HCT116 (cell line): ENCODE measurements around the gene TOMM40. TPM values are rescaled to one million over a fixed set of nuclear protein-coding genes. Genes with fewer than 3 reads are reported as not detected.
A peak's percentile ranks its signal among the peaks of the same experiment; 100 is the strongest.
"Not testable (repeated sequence)": the region's sequence is repeated elsewhere in the genome, so short reads cannot be mapped to it uniquely, and the experiment has no call there.

Experiments used
- ATAC-seq: fragments of 200-7000 bp; cut with Tn5 transposase; 2 replicates; pipeline ENCODE4 v1.9.1; 2020; ENCODE audit warnings: mild to moderate bottlenecking, moderate library complexity
- BruUV-seq: library from RNA; stranded (reverse); fragments of 400-500 nt; replicated peaks from 2 replicates; lab custom pipeline; 2021; lab: Mats Ljungman, UMichigan
- CTCF ChIA-PET: fragments of 300-600 bp; sonication (Branson Sonifier 250); formaldehyde crosslinking; loops from one replicate; lab custom pipeline; 2021; ENCODE audit warnings: antibody characterized with exemption; lab: Charles Lee
- POLR2A ChIA-PET: fragments of 300-600, 350-600 bp; sonication (Branson Sonifier 250); formaldehyde crosslinking; loops from one replicate; lab custom pipeline; 2021; ENCODE audit warnings: antibody characterized with exemption; lab: Charles Lee
- RAD21 ChIA-PET, 2 experiments: fragments of 300-600 bp; sonication (Branson Sonifier 250); formaldehyde crosslinking; loops; one replicate each; lab custom pipeline; 2023; ENCODE audit warnings: low total read pairs in 2 of 2; ENCODE audit not compliant: uncharacterized antibody in 2 of 2, unreplicated experiment in 2 of 2, low non-redundant PET in 1 of 2; lab: Charles Lee
- DNase-seq: peaks from one replicate; pipeline ENCODE4 v3.0.0-alpha.2; 2010; ENCODE audit warnings: low read depth, low spot score
- H2AFZ ChIP-seq: fragments of 200-600 bp; shearing (Covaris generic), sonication (generic); 2 replicates; pipeline ENCODE4 v1.6.1; 2017; ENCODE audit warnings: low read depth, mixed run types, mixed read lengths, antibody characterized with exemption, low read length; ENCODE audit not compliant: poor library complexity, severe bottlenecking
- H3K27ac ChIP-seq: 2 replicates; pipeline ENCODE4 v1.5.1; 2012; ENCODE audit warnings: low read depth, low read length
- H3K27me3 ChIP-seq: fragments of 200-600 bp; sonication (generic); 2 replicates; pipeline ENCODE4 v1.6.1; 2016; ENCODE audit warnings: mixed run types, low read length, mixed read lengths; ENCODE audit not compliant: insufficient read depth
- H3K36me3 ChIP-seq, 2 experiments: fragments of 200-500 bp in 1 of 2; fragments of 200-600 bp in 1 of 2; sonication (Bioruptor generic) in 1 of 2; sonication (generic) in 1 of 2; 2 replicates each; pipeline versions ENCODE4 v1.5.1 to v1.6.1; 2014 to 2016; ENCODE audit warnings: low read length in 2 of 2, inconsistent platforms in 1 of 2, mixed read lengths in 1 of 2, mixed run types in 1 of 2; ENCODE audit not compliant: insufficient read depth in 2 of 2, control insufficient read depth in 1 of 2
- H3K4me1 ChIP-seq, 2 experiments: fragments of 200-600 bp in 1 of 2; sonication (generic) in 1 of 2; 2 replicates each; pipeline versions ENCODE4 v1.5.1 to v1.6.1; 2012 to 2017; ENCODE audit warnings: low read length in 2 of 2, inconsistent platforms in 1 of 2, mild to moderate bottlenecking in 1 of 2, mixed read lengths in 1 of 2, mixed run types in 1 of 2, moderate library complexity in 1 of 2; ENCODE audit not compliant: insufficient read depth in 2 of 2, control insufficient read depth in 1 of 2
- H3K4me2 ChIP-seq: fragments of 200-600 bp; sonication (generic); 2 replicates; pipeline ENCODE4 v1.6.1; 2017; ENCODE audit warnings: mixed run types, low read length, mixed read lengths
- H3K4me3 ChIP-seq, 2 experiments: fragments of 200-600 bp in 1 of 2; sonication (generic) in 1 of 2; replicated peaks in 1 of 2; 2 replicates each; pipeline ENCODE4 v1.5.1; 2011 to 2016; ENCODE audit warnings: low read length in 2 of 2, control low read depth in 1 of 2, low read depth in 1 of 2, mild to moderate bottlenecking in 1 of 2, mixed read lengths in 1 of 2, mixed run types in 1 of 2
- H3K79me2 ChIP-seq: fragments of 200-600 bp; sonication (generic); 2 replicates; pipeline ENCODE4 v1.6.1; 2017; ENCODE audit warnings: mild to moderate bottlenecking, mixed run types, low read length, moderate library complexity, mixed read lengths; ENCODE audit not compliant: insufficient read depth
- H3K9ac ChIP-seq: fragments of 200-600 bp; sonication (generic); 2 replicates; pipeline ENCODE4 v1.6.1; 2016; ENCODE audit warnings: low read length, mixed read lengths
- H3K9me2 ChIP-seq: fragments of 200-600 bp; sonication (generic), shearing (Covaris generic); 2 replicates; pipeline ENCODE4 v1.6.1; 2017; ENCODE audit warnings: mixed run types, mild to moderate bottlenecking, moderate library complexity; ENCODE audit not compliant: insufficient read depth
- H3K9me3 ChIP-seq, 2 experiments: fragments of 200-500 bp in 1 of 2; fragments of 200-600 bp in 1 of 2; sonication (Bioruptor generic) in 1 of 2; sonication (generic) in 1 of 2; 2 replicates each; pipeline ENCODE4 v1.6.1; 2014 to 2017; ENCODE audit warnings: low read length in 2 of 2, mixed read lengths in 2 of 2, inconsistent platforms in 1 of 2, low read depth in 1 of 2, mild to moderate bottlenecking in 1 of 2, mixed run types in 1 of 2, moderate library complexity in 1 of 2; ENCODE audit not compliant: control insufficient read depth in 1 of 2, insufficient read depth in 1 of 2
- H4K20me1 ChIP-seq: fragments of 200-600 bp; sonication (generic), shearing (Covaris generic); 2 replicates; pipeline ENCODE4 v1.6.1; 2017; ENCODE audit warnings: mixed run types, mild to moderate bottlenecking, moderate library complexity; ENCODE audit not compliant: insufficient read depth
- ATF3 ChIP-seq: IDR thresholded peaks from 2 replicates; pipeline ENCODE4 v1.6.1; 2012
- CTCF ChIP-seq, 3 experiments: fragments of 200-600 bp in 1 of 3; sonication (generic) in 1 of 3; IDR thresholded peaks in 2 of 3; conservative IDR thresholded peaks in 1 of 3; 2 replicates each; pipeline ENCODE4 v1.5.1; 2012 to 2017; ENCODE audit warnings: low read depth in 2 of 3, low read length in 2 of 3, antibody characterized with exemption in 1 of 3, borderline replicate concordance in 1 of 3, control low read depth in 1 of 3, mild to moderate bottlenecking in 1 of 3, mixed read lengths in 1 of 3, mixed run types in 1 of 3, moderate library complexity in 1 of 3; ENCODE audit not compliant: insufficient read depth in 1 of 3
- ELF1 ChIP-seq: IDR thresholded peaks from 2 replicates; pipeline ENCODE4 v1.6.1; 2012; ENCODE audit warnings: low read depth, borderline replicate concordance
- EZH2phosphoT487 ChIP-seq: fragments of 200-600 bp; IDR thresholded peaks from 2 replicates; pipeline ENCODE4 v1.6.1; 2018; ENCODE audit warnings: antibody characterized with exemption, borderline replicate concordance
- FOSL1 ChIP-seq: IDR thresholded peaks from 2 replicates; pipeline ENCODE4 v1.6.1; 2012; ENCODE audit warnings: low read depth
- MAX ChIP-seq: IDR thresholded peaks from 2 replicates; pipeline ENCODE4 v1.6.1; 2012
- POLR2A ChIP-seq: IDR thresholded peaks from 2 replicates; pipeline ENCODE4 v1.7.0; 2011; ENCODE audit warnings: borderline replicate concordance; ENCODE audit not compliant: insufficient read depth, insufficient read length; ENCODE audit errors: extremely low read depth
- RAD21 ChIP-seq: IDR thresholded peaks from 2 replicates; pipeline ENCODE4 v1.6.1; 2012; ENCODE audit warnings: low read depth, mild to moderate bottlenecking
- REST ChIP-seq: IDR thresholded peaks from 2 replicates; pipeline ENCODE4 v1.6.1; 2012; ENCODE audit warnings: low read depth
- SIN3A ChIP-seq: IDR thresholded peaks from 2 replicates; pipeline ENCODE4 v1.6.1; 2012; ENCODE audit warnings: low read depth
- SP1 ChIP-seq: IDR thresholded peaks from 2 replicates; pipeline ENCODE4 v1.6.1; 2012; ENCODE audit warnings: low read depth
- SRF ChIP-seq: IDR thresholded peaks from 2 replicates; pipeline ENCODE4 v1.6.1; 2012; ENCODE audit warnings: low read depth
- TCF7L2 ChIP-seq: IDR thresholded peaks from 2 replicates; pipeline ENCODE4 v1.7.0; 2011; ENCODE audit warnings: borderline replicate concordance, inconsistent platforms; ENCODE audit not compliant: insufficient read depth, insufficient read length; ENCODE audit errors: extremely low read depth
- intact Hi-C: fragments of 100-400 bp; cut with micrococcal nuclease; formaldehyde crosslinking; loops from 2 replicates; pipeline ENCODE4 v1.10.0; 2022
- total RNA-seq: library from RNA; stranded (reverse); gene quantifications from one replicate; pipeline ENCODE4 v1.2.1, GENCODE V29; 2021; ENCODE audit not compliant: unreplicated experiment

Gene TOMM40
- total RNA-seq, 1 experiment from 2014 or later, result 178 TPM

DNA sequence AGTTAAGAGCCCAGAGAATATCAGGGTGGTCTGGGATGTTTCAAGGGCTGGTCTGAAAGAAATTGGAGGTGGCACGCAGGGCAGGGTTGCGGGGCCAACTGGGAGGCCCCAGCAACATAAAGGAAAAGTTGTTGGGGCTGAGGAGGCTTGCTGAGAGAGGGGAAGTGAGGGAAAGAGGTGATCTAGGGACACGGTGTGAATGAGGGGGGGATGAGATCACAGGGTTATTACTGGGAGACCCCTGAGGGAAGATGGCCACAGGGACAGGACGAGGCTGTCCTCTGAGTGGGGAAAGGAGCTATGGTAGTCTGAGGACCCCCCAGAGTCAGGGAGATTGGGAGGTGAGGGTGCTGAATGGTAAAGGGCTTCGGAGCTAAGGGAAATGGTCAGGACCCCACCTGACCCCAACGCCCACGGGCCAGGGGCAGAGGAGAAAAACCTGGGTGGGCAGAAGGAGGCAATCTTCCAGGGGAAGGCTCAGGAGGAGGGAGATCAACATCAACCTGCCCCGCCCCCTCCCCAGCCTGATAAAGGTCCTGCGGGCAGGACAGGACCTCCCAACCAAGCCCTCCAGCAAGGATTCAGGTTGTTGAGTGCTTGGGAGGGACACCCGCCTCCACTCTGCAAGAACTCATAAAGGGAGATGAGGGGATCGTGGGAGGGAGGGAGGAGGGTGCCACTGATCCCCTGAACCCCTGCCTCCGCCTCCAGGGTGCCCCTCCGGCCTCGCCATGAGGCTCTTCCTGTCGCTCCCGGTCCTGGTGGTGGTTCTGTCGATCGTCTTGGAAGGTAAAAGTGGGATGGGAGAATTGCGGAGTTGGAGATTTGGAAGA, 35.4 kb downstream of the TOMM40 start:
- H3K27me3 ChIP-seq, H4K20me1 ChIP-seq, CTCF ChIA-PET, H3K9me2 ChIP-seq, DNase-seq, BruUV-seq, H3K4me3 ChIP-seq, H3K9me3 ChIP-seq, H3K27ac ChIP-seq, H3K79me2 ChIP-seq, H3K36me3 ChIP-seq, intact Hi-C loops: not testable (repeated sequence)
- 0 out of 2 replicates have a peak overlapping the region, but pooled peaks have one; percentile 8 for H3K9ac ChIP-seq
- ChIA-PET RAD21 (interaction anchor here in 1 of 2 experiments (0.6 kb wide), 1 partner anchor 26 kb away, joined by 3 read pairs; no protein-coding TSS in a partner anchor), POLR2A (interaction anchor here (0.5 kb wide), 1 partner anchor 1260 kb away, joined by 3 read pairs; no protein-coding TSS in a partner anchor)
- H2AFZ ChIP-seq, result peak overlapping the region; percentile 85
- H3K4me1 ChIP-seq, result peaks cover 0 to 14% of the 10 kb centered on the region in 2 experiments; a peak in 3 of 4 replicates
- peak overlapping the region; percentile 60 for H3K4me2 ChIP-seq
- ATAC-seq, result peak; percentile 46

DNA sequence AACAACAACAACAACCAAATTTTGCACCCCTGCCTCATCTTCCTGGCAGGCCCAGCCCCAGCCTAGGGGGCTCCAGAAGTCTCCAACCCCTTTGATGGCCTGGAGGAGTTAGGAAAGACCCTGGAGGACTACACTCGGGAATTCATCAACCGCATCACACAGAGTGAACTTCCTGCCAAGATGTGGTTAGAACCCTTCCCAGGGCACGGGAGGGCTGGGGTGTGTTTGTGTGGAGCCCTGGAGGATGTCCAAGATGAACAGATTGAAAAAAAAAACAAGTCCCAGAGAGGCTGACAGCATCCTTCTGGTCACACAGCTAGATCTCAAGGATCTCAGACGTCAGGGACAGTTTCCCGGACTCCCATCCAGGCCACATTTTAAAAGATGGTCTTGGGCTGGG, 36.7 kb downstream of the TOMM40 start:
- DNase-seq (no peak), ATAC-seq (no peak)
- RAD21 ChIA-PET, result no interaction called here
- H3K36me3 ChIP-seq, result no peaks in the 10 kb centered on the region
- no peaks in the 10 kb centered on the region for H3K9me3 ChIP-seq
- H4K20me1 ChIP-seq, result no peaks in the 10 kb centered on the region
- peak overlapping the region; percentile 41 for H2AFZ ChIP-seq
- H3K4me1 ChIP-seq, result peaks cover 0 to 14% of the 10 kb centered on the region in 2 experiments; a peak in 3 of 4 replicates
- H3K9ac ChIP-seq, result 0 out of 2 replicates have a peak overlapping the region, but pooled peaks have one; percentile 8
- H3K9me2 ChIP-seq, result no peaks in the 10 kb centered on the region
- no peak overlapping the region for H3K27ac ChIP-seq
- CTCF ChIA-PET, result no interaction called here
- H3K27me3 ChIP-seq, result no peaks in the 10 kb centered on the region
- peak overlapping the region; percentile 60; the same call in 1 of the 2 replicates for H3K4me2 ChIP-seq
- H3K4me3 ChIP-seq, result no peak overlapping the region
- BruUV-seq, result no TSS peak
- POLR2A ChIA-PET, result no interaction called here
- intact Hi-C loops, result no loop called here
- H3K79me2 ChIP-seq, result no peaks in the 10 kb centered on the region
- TF ChIP-seq SP1 (no peak), MAX (no peak), SRF (no peak), REST (no peak), TCF7L2 (no peak), RAD21 (no peak), EZH2phosphoT487 (no peak), ELF1 (no peak), CTCF (IDR thresholded peaks at IDR 0.05 in 2 of 3, conservative IDR thresholded peaks at IDR 0.05 in 1 of 3; ENCODE audit: borderline replicate concordance in 1 of 3, insufficient read depth in 1 of 3, low read depth in 2 of 3, low read length in 2 of 3) (no peak), ATF3 (no peak), SIN3A (no peak), POLR2A (no peak), FOSL1 (no peak)
